GM21576 (cell line): Measurements from ENCODE around the gene DCC.

Experiments used
- ATAC-seq: cut with Tn5 transposase; IDR thresholded peaks from one replicate; pipeline ENCODE4 v1.9.1; 2021; ENCODE audit warnings: mild to moderate bottlenecking, moderate library complexity; ENCODE audit not compliant: unreplicated experiment

The DCC gene

DNA sequence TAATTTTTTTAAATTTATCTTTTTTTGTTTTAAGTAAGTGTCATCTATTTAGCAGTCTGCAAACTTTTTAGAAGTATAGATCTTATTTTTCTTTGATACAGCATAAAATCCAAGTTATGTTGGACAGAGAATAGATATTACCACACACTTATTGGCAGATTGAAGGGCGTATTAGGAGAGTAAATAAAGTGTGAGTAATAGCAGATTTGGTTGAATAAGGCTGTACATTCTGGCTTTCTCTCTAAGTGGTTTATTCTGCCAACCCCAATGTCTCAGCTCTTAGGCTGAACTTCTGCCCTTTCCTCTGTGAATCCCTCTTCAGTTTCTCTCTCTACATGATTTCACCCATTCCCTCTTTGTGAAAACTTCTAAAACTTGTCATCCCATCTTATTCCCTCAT is 651.2 kb downstream of the DCC start:
- no peak for ATAC-seq

DNA sequence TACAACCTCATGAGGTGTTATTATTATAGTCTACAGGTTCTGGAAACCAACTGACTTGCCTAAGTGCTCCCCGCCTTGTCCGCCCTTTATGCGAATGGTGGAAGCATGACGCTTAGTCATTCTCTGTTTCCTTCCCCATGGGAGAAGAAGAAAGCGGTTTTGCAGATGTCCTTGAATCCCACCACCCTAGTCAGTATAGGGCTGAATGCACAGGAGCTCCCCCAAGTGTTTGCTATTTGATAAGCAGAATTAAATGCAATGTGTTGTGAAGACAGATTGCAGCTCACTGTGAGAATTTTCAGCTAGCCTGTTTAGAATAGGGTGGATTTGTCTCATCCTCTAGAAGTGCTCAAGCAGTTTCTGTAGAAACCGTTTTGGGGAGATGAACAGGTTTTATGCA is 652.0 kb downstream of the DCC start:
- no peak for ATAC-seq

DNA sequence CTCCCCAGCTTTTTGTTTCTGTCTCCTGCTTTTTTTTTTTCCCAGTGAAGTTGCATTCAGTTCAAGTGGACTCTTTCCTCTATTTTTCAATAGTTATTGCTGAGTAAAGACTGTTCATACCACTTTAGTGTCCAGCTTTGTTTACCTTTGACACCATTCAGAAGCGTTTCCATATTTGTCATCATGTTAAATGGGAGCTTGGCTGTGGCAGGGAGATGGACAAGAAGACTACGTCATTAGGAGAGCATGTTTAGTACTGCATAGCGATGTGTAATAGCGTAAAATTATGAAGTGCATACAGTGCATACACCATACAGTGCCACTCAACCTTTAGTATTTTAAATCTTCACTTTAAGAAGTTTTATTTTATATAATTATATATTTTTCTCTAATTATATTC is 655.9 kb downstream of the DCC start:
- ATAC-seq, result no peak

DNA sequence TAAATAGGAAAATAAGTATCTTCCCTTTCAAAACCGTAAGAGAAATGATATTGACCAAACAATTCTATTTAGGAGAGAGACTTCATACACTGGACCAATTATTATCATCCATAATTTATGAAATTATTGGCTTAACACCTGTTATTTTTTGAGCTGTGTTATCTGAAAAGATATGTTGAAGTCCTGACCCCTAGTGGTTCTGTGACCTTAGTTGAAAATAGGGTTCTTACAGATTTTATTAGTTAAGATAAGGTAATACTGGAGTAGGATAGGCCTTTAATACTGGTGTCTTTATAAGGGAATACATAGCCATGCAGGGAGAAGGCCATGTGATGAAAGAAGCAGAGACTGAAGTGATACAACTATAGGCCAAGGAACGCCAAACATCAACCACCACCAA is 659.6 kb downstream of the DCC start:
- ATAC-seq, result no peak

GRCh38 chr18:53004798-53005197 is 664.8 kb downstream of the DCC start:
- no peak for ATAC-seq

DNA sequence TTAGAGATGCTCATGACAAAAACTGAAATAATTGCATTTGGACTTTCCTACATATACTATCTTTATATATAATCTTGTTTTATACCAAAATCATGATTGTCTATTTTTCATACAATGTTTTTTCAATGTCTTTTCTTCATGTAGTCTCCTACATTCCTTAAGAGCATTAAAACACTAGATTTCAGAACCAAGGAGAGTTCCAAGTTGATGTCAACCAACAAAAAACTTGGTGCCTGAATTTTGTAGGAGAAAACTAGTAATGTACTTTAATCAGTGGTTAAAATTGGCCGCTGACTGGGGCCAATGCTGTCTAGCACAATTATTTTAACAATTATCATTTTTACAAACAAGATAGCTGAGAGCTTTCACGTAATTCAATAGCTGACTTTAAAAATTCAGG is 678.8 kb downstream of the DCC start:
- ATAC-seq, result no peak

GRCh38 chr18:53025247-53025646 is 685.2 kb downstream of the DCC start:
- no peak for ATAC-seq

GRCh38 chr18:53028565-53028964 is 688.6 kb downstream of the DCC start:
- ATAC-seq, result no peak

DNA sequence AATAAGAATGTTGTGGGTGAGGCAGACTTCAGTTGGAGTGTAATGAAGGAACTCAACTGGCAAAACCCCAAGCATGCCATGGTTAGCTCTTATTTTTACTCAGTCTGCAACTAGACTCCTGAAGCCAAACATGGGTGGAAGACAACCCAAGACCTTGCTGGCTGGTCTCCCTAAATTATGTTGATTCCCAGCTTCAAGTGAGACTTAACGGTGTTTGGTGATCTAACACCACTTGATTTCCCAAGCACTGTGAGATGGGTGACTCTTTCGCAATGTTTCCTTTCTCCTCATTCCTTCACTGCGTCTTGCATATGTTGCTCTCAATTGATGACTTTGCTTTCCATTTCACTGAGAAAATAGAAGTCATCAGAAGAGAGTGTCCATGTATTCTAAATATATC is 693.1 kb downstream of the DCC start:
- ATAC-seq, result no peak

DNA sequence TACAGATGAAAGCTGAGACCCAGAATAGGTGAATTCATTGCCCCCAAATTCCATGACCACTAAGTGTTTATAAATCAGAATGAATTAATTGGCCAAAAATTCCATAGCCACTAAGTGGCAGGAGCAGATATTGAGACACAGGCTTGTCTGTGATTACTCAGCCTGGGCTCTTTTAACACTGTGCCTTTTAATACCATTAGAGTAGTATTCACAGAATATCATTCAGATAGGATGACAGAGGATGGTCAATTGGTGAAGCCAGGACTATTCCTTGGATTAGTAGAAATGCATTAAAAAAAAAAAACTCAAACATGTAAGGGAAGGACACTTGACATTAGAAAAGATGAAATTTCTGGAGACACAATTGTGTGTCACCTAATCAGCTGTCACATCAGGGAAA is 698.6 kb downstream of the DCC start:
- ATAC-seq, result no peak

DNA sequence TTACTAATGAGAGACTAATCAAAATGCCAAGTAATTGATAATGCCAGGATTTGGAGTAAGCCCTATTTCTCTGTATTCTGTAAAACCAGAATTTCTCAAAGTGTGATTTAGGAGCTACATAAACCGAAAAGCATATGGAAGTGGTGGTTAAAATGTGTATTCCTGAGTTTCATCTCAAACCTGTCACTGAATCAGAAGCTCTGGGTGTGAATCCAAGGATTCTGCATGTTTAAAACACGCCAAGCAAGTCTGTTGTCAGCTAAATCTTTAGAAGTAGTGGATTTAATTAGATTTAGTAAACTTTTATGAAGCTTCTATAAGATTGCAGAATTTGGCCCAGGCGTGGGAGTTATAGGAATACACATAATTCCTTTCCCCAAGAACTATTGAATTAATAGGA is 700.3 kb downstream of the DCC start:
- ATAC-seq, result no peak

DNA sequence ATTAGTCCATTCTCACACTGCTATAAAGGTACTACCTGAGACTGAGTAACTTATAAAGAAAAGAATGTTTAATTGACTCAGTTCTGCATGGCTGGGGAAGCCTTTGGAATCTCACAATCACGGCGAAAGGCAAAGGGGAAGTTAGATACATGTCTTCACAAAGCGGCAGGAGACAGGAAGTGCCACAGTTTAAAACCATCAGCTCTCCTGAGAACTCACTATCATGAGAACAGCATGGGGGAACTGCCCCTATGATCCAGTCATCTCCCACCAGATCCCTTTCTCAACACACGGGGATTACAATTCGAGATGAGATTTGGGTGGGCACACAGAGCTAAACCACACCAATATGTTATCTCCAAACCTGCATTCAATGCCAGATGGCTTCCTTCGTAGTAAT is 716.1 kb downstream of the DCC start:
- no peak for ATAC-seq

DNA sequence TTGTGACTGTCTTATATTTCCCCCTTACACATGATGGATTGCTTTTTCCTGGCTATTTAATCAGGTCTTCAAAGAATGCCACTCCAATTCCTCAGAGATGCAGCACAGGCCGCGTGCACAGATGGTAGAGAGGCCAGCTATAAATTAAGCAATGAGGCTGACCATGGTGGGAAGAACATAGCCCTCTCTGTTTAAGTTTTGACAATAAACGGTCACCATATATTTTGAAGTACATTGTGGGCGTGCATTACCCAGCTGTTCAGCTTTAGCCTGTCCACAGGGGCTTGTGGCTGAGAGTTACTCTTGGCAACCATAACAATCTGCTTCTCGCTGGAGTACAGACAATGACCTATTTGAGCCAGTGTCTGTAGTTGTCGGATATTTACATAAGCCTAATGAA is 730.8 kb downstream of the DCC start:
- no peak for ATAC-seq

DNA sequence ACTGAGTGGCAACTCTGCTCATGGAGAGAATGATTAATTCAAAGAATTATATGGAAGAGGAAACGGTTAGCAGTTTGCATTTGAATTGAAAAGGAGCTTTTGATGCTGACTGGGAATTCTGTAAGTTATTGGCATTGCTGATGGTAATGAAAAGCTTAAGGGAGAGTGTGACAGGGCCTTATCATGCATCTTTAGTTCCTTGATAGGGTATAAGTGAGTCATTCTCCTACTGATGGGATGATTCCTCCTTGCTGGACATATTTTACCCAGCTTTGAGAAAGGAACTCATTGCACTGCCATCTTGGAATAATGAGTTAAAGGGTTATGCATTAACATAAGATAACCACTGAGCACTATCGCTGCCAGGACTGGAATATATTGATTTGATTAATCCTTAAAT is 740.7 kb downstream of the DCC start:
- ATAC-seq, result no peak

GRCh38 chr18:53093636-53094035 is 753.6 kb downstream of the DCC start:
- no peak for ATAC-seq

- no peak for ATAC-seq
These were observed 761.6 kb downstream of the DCC start for GRCh38 chr18:53101536-53102105.

- no peak for ATAC-seq
These were observed 774.4 kb downstream of the DCC start for GRCh38 chr18:53114441-53114840.

- ATAC-seq, result no peak
These were observed 776.0 kb downstream of the DCC start for GRCh38 chr18:53115876-53116585.

DNA sequence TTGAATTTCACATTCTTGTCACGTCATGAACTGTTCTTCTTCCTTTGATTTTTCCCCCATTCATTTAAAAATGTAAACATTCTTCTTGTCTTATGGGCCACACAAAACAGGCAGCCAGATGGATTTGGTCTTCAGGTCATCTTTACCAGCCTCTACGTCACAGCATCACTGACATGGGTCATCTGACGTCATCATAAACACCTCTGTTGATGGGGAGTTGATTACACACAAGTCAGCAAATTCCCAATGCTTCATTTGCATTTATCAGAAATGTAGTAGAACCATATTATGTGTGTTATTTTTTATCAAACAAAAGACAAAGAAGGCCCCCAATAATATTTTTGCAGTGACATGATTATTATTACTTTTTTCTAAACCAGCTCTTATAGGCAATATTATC is 777.9 kb downstream of the DCC start:
- ATAC-seq, result no peak

DNA sequence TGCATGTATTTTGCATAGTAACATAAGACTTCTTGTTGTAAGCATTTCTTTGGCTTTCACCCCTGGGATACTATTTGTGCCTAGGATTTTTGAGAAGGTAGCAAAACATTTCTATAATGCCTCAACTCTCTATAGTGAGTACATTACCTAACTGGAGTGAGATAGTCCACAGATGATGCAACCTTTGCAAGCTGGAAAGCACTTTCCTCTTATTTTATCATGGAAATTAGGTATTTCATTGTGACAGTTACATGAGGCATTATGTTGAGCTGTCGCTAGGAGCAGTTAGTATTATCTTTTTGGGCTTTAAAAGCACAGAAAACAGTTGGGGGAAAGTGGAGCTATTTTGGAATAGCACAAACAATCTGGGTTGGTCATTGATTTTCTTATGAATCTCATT is 786.2 kb downstream of the DCC start:
- no peak for ATAC-seq

DNA sequence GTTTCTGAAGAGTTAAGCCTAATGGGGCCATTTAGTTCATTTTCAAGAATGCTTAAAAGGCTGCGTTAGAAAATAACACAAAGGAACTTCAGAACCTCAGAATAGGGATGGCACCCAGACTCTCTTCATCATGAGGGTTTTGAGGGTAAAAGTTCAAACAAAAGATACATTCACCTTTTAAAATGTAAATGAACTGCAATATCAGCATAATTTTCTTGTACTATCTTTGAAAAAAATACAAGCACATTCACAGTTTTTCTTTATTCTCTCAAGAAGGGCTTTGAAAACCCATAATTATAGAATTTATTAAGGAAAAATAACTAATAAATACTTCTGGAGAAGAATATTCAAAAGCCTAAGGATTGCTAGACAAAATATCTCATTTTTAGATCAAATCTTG is 791.0 kb downstream of the DCC start:
- no peak for ATAC-seq

- no peak for ATAC-seq
These were observed 794.7 kb downstream of the DCC start for GRCh38 chr18:53134711-53135110.

DNA sequence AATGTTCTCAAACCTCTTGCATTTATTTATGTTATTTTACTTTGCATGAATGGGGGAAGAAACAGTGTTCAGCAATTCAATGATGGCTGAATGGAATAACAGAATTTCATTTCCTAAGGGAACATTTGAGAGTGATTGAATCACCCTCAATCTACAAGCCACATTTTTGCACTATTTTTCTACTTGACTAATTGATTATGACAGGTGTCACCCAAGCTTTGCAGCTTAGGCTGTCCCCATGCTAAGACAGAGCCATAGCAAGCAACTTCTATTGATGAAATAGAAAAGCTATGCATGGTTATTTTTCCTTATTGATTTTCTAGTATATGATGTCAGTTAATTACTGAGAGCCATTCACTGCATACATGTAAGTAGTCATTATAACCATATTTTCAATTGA is 795.7 kb downstream of the DCC start:
- ATAC-seq, result no peak
